GM12874 (cell line): ENCODE results near the gene FDX2.

Experiments used
- CTCF ChIP-seq: IDR thresholded peaks from 2 replicates; pipeline ENCODE4 v1.5.1; 2011; ENCODE audit warnings: low read depth, mild to moderate bottlenecking, control low read depth, low read length, moderate library complexity; ENCODE audit not compliant: insufficient read depth

The FDX2 gene

GRCh38 chr19:10284065-10284959, 31.5 kb downstream of the FDX2 start:
- no peak for TF ChIP-seq CTCF

- TF ChIP-seq CTCF, result no peak
Observed at GRCh38 chr19:10283301-10284064, 32.3 kb downstream of the FDX2 start.

GRCh38 chr19:10279737-10280442, 35.9 kb downstream of the FDX2 start:
- no peak for TF ChIP-seq CTCF

GRCh38 chr19:10278935-10279334, 36.9 kb downstream of the FDX2 start:
- TF ChIP-seq CTCF, result no peak

- TF ChIP-seq CTCF, result no peak
Observed at GRCh38 chr19:10277795-10278589, 37.8 kb downstream of the FDX2 start.

- no peak for TF ChIP-seq CTCF
Observed at GRCh38 chr19:10274589-10274988, 41.2 kb downstream of the FDX2 start.
